ENCODE results near the gene KCNC1. TPM values are rescaled to one million over a fixed set of nuclear protein-coding genes. Genes with fewer than 3 reads are reported as not detected.

Gene KCNC1
- total and polyA plus RNA-seq, 2 of the 4 experiments (the other 2 are of a cell fraction), result 0.03 TPM; not detected in 1

DNA sequence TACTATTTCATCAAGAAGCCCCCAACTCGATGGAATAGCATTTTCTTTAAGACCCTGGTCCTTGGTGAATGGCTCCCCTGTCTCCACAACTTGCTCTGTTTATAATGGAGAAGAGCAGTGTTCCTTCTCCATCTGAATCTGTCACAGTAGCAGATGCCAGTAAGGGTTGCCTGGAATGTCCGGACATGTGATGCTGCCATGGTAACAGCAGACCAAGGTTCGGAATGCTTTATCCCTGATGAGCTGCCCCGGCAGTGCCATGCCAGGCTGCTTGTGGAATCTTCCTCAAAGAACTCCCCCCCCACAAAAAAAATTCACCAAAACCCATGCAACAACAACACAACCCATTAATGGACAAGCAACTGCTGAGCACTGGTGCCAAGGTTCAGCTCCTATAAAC lies 72.5 kb downstream of the KCNC1 start:
- Histone ChIP-seq H3K4me2 (ENCODE audit: low read depth, low read length) (no peak overlapping the region), H3K4me1 (ENCODE audit: control insufficient read depth, insufficient read depth, low read length) (peaks cover 7% of the 10 kb centered on the region), H2AFZ (replicated peaks; ENCODE audit: low read length, poor library complexity) (no peak overlapping the region), H3K56ac (ENCODE audit: extremely low read depth, insufficient read depth, low read length) (no peak overlapping the region), H4K20me1 (ENCODE audit: insufficient read depth, low read length) (no peaks in the 10 kb centered on the region), H3K27ac (ENCODE audit: insufficient read depth, low read length) (no peak overlapping the region), H3K27me3 (ENCODE audit: control insufficient read depth, insufficient read depth, low read length) (no peaks in the 10 kb centered on the region), H2AK5ac (ENCODE audit: low read depth, low read length) (no peak overlapping the region), H2BK15ac (ENCODE audit: low read depth, low read length) (no peak overlapping the region), H3K9ac (ENCODE audit: low read depth, low read length) (no peak overlapping the region), H3K9me3 (ENCODE audit: control insufficient read depth, insufficient read depth, low read length) (no peaks in the 10 kb centered on the region), H2BK5ac (ENCODE audit: low read depth, low read length, poor library complexity, severe bottlenecking) (no peak overlapping the region), H4K91ac (ENCODE audit: insufficient read depth, low read depth, low read length) (no peak overlapping the region), H3K4me3 (ENCODE audit: insufficient read depth, low read depth, low read length) (no peak overlapping the region), H3K23ac (ENCODE audit: low read depth, low read length) (no peak overlapping the region), H2AK9ac (replicated peaks; ENCODE audit: low read depth, low read length, poor library complexity) (no peak overlapping the region), H4K8ac (ENCODE audit: low read depth in 2 of 2, low read length in 2 of 2) (no peak overlapping the region), H3K79me1 (ENCODE audit: low read depth in 1 of 2, low read length in 2 of 2) (no peaks in the 10 kb centered on the region), H4K5ac (ENCODE audit: low read depth, low read length) (no peak overlapping the region), H2BK20ac (ENCODE audit: low read depth, low read length) (no peak overlapping the region), H2BK120ac (ENCODE audit: low read depth, low read length) (no peak overlapping the region), H3K18ac (ENCODE audit: low read depth, low read length) (no peak overlapping the region), H3K9me1 (ENCODE audit: insufficient read depth, low read length) (peaks cover 3% of the 10 kb centered on the region; the same call in 1 of the 2 replicates), H3K36me3 (ENCODE audit: control insufficient read depth, insufficient read depth, low read length) (no peaks in the 10 kb centered on the region), H3K14ac (replicated peaks; ENCODE audit: low read depth, low read length) (no peak overlapping the region), H3K4ac (ENCODE audit: low read depth, low read length) (no peak overlapping the region)
- WGBS, 2 experiments (ENCODE audit: extremely low coverage in 2 of 2, insufficient read length in 1 of 2), result no CpG with 5 or more reads among the region's 4 CpGs
- dilution Hi-C loops (cut with HindIII; ENCODE audit: low sequenced_read_pairs, unreplicated experiment), result no loop called here
- DNase-seq (no peak), ATAC-seq (ENCODE audit: low read depth) (no peak)
- CTCF ChIA-PET, result no interaction called here
- intact Hi-C loops (cut with micrococcal nuclease), result no loop called here
- in situ Hi-C loops (cut with MboI; ENCODE audit: low sequenced_read_pairs), result no loop called here
- TF ChIP-seq CEBPB (IDR thresholded peaks at IDR 0.05; ENCODE audit: low read depth, low read length), result no peak
- TF ChIP-seq USF2 (IDR thresholded peaks at IDR 0.05; ENCODE audit: low read depth, low read length), result no peak; the same call in 1 of the 2 replicates
- TF ChIP-seq FOS (IDR thresholded peaks at IDR 0.05; ENCODE audit: low read depth, low read length), result no peak
- TF ChIP-seq MAZ (IDR thresholded peaks at IDR 0.05; ENCODE audit: borderline replicate concordance, low read depth, low read length), result no peak
- no peak for TF ChIP-seq RCOR1 (IDR thresholded peaks at IDR 0.05; ENCODE audit: insufficient replicate concordance, low read length)
- no peak for TF ChIP-seq CTCF (conservative IDR thresholded peaks at IDR 0.05; ENCODE audit: low read depth, low read length)
- TF ChIP-seq MXI1 (IDR thresholded peaks at IDR 0.05; ENCODE audit: borderline replicate concordance, low read depth, low read length), result no peak
- POLR2A ChIA-PET (ENCODE audit: unreplicated experiment), result no interaction called here
- BruUV-seq (replicated peaks), result no TSS peak
